Stomach (tissue), 4 donors: ENCODE results near the gene CDH1.

Source experiments
- POLR2A ChIP-seq, 4 donors: fragments of 450-650 bp; IDR thresholded peaks; one replicate each; pipeline ENCODE4 v1.6.1; 2016; ENCODE audit warnings: antibody characterized with exemption in 4 of 4, control low read depth in 2 of 4, mild to moderate bottlenecking in 1 of 4, moderate library complexity in 1 of 4
- POLR2AphosphoS5 ChIP-seq, 3 donors: sonication (generic); formaldehyde crosslinking; IDR thresholded peaks; one replicate each; pipeline ENCODE4 v1.6.1; 2016; ENCODE audit warnings: antibody characterized with exemption in 3 of 3
- TF ChIP-seq, protein P1 (sequence below), 7 experiments: fragments of 450-650 bp in 4 of 7; fragments of 200-600 bp in 3 of 7; sonication (generic) in 3 of 7; IDR thresholded peaks; one replicate each; pipeline ENCODE4 v1.5.1; 2016 to 2019; ENCODE audit warnings: antibody characterized with exemption in 7 of 7, control low read depth in 2 of 7, mild to moderate bottlenecking in 1 of 7

DNA sequence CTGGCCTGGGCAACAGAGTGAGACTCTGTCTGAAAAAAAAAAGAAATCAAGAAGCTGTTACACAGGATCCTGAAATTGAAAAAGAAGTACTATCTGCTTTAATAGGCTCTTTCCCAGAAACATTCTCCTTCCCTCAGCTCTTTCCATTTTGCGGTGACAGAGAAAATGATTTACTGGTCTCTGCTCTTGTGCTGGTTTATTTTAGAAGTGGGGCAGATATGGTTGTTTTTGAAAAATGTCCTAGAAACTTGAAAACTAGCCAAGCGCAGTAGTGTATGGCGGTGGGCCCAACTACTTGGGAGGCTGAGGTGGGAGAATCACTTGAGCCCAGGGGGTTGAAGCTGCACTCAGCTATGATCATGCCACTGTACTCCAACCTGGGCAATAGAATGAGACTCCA is 77.4 kb downstream of the CDH1 start:
- TF ChIP-seq POLR2A (IDR thresholded peaks at IDR 0.05): no peak
- TF ChIP-seq, protein P1, sequence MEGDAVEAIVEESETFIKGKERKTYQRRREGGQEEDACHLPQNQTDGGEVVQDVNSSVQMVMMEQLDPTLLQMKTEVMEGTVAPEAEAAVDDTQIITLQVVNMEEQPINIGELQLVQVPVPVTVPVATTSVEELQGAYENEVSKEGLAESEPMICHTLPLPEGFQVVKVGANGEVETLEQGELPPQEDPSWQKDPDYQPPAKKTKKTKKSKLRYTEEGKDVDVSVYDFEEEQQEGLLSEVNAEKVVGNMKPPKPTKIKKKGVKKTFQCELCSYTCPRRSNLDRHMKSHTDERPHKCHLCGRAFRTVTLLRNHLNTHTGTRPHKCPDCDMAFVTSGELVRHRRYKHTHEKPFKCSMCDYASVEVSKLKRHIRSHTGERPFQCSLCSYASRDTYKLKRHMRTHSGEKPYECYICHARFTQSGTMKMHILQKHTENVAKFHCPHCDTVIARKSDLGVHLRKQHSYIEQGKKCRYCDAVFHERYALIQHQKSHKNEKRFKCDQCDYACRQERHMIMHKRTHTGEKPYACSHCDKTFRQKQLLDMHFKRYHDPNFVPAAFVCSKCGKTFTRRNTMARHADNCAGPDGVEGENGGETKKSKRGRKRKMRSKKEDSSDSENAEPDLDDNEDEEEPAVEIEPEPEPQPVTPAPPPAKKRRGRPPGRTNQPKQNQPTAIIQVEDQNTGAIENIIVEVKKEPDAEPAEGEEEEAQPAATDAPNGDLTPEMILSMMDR (IDR thresholded peaks at IDR 0.05): no peak
- TF ChIP-seq POLR2AphosphoS5 (IDR thresholded peaks at IDR 0.05): no peak
